HepG2 (cell line): ENCODE measurements around the gene S100A7. TPM values are rescaled to one million over a fixed set of nuclear protein-coding genes. Genes with fewer than 3 reads are reported as not detected.

Experiments
- ATAC-seq: fragments of 200-7000 bp; cut with Tn5 transposase; 3 replicates; pipeline ENCODE4 v1.9.1; 2020; ENCODE audit warnings: mild to moderate bottlenecking, moderate library complexity
- BruUV-seq: library from RNA; stranded (reverse); fragments of 400-500 nt; replicated peaks from 2 replicates; lab custom pipeline; 2021; lab: Mats Ljungman, UMichigan
- CTCF ChIA-PET: fragments of 300-600 bp; formaldehyde crosslinking; extraction: SDS; loops from one replicate; lab custom pipeline; 2021; ENCODE audit warnings: low total read pairs, inconsistent platforms, low intra/inter-chr PET ratio; lab: Yijun Ruan, JAX
- POLR2A ChIA-PET: fragments of 350-600 bp; sonication (Branson Sonifier 250); formaldehyde crosslinking; loops from one replicate; lab custom pipeline; 2020; ENCODE audit warnings: antibody characterized with exemption, inconsistent platforms; lab: Yijun Ruan, JAX
- DNase-seq: peaks from one replicate; pipeline ENCODE4 v3.0.0-alpha.2; 2015; ENCODE audit warnings: low spot score
- FAIRE-seq: peaks from 3 replicates; lab custom pipeline; 2011; peaks lifted over from hg19 to GRCh38; lab: Jason Lieb, UNC
- H2AFZ ChIP-seq: one replicate; pipeline ENCODE4 v1.6.1; 2011; ENCODE audit warnings: low read length, inconsistent platforms
- H3K27ac ChIP-seq: fragments of 300-600 bp; 3 replicates; pipeline ENCODE4 v1.8.0; 2011; ENCODE audit warnings: mixed run types, mild to moderate bottlenecking, mixed read lengths, low read length, inconsistent platforms; ENCODE audit not compliant: insufficient read depth; ENCODE audit errors: extremely low read length
- H3K27me3 ChIP-seq, 2 experiments: fragments of 200-600 bp in 1 of 2; 2 replicates in 1 of 2; 3 replicates in 1 of 2; pipeline versions ENCODE4 v1.6.0 to v1.8.0; 2011; ENCODE audit warnings: low read length in 2 of 2, mild to moderate bottlenecking in 2 of 2, moderate library complexity in 2 of 2, inconsistent platforms in 1 of 2; ENCODE audit not compliant: insufficient read depth in 2 of 2, control insufficient read depth in 1 of 2
- H3K36me3 ChIP-seq, 2 experiments: fragments of 200-600 bp in 1 of 2; replicated peaks in 1 of 2; 2 replicates in 1 of 2; 3 replicates in 1 of 2; pipeline versions ENCODE4 v1.5.1 to v1.8.0; 2011; ENCODE audit warnings: low read length in 2 of 2, inconsistent platforms in 1 of 2; ENCODE audit not compliant: insufficient read depth in 2 of 2, control insufficient read depth in 1 of 2
- H3K4me1 ChIP-seq: 2 replicates; pipeline ENCODE4 v1.5.1; 2012; ENCODE audit warnings: low read length, inconsistent platforms; ENCODE audit not compliant: insufficient read depth
- H3K4me2 ChIP-seq: 2 replicates; pipeline ENCODE4 v1.6.0; 2011; ENCODE audit warnings: low read depth, low read length, inconsistent platforms
- H3K4me3 ChIP-seq, 3 experiments: fragments of 200-600 bp in 1 of 3; sonication (generic), shearing (Covaris generic) in 1 of 3; replicated peaks in 1 of 3; 2 replicates each; pipeline ENCODE4 v1.5.1; 2011 to 2016; ENCODE audit warnings: low read length in 3 of 3, inconsistent platforms in 2 of 3, low read depth in 2 of 3, mild to moderate bottlenecking in 2 of 3, control low read depth in 1 of 3, mixed read lengths in 1 of 3; ENCODE audit not compliant: insufficient read depth in 1 of 3
- H3K79me2 ChIP-seq: one replicate; pipeline ENCODE4 v1.6.1; 2011; ENCODE audit warnings: low read length, inconsistent platforms; ENCODE audit not compliant: insufficient read depth
- H3K9ac ChIP-seq: 2 replicates; pipeline ENCODE4 v1.6.0; 2011; ENCODE audit warnings: mild to moderate bottlenecking, low read depth, low read length, inconsistent platforms; ENCODE audit not compliant: insufficient read depth
- H3K9me3 ChIP-seq: 2 replicates; pipeline ENCODE4 v1.5.1; 2012; ENCODE audit warnings: mild to moderate bottlenecking, low read length
- H4K20me1 ChIP-seq: 2 replicates; pipeline ENCODE4 v1.6.0; 2011; ENCODE audit warnings: inconsistent platforms, mild to moderate bottlenecking, low read length, moderate library complexity; ENCODE audit not compliant: insufficient read depth
- CENPX ChIP-seq: sonication (generic); formaldehyde crosslinking; IDR thresholded peaks from 2 replicates; pipeline ENCODE4 v1.9.0; 2021; ENCODE audit warnings: mild to moderate bottlenecking, missing genetic modification reagents, moderate library complexity
- HOXA5 ChIP-seq: sonication (generic); formaldehyde crosslinking; IDR thresholded peaks from 2 replicates; pipeline ENCODE4 v1.4.0; 2020; ENCODE audit warnings: missing genetic modification reagents
- MAF1 ChIP-seq: sonication (generic); formaldehyde crosslinking; IDR thresholded peaks from 2 replicates; pipeline ENCODE4 v1.5.0; 2020; ENCODE audit warnings: missing genetic modification reagents, borderline replicate concordance
- UBTF ChIP-seq: sonication (generic); formaldehyde crosslinking; IDR thresholded peaks from 2 replicates; pipeline ENCODE4 v1.4.0; 2020; ENCODE audit warnings: mild to moderate bottlenecking, missing genetic modification reagents
- ZBTB40 ChIP-seq, 2 experiments: fragments of 450-650 bp in 1 of 2; sonication (generic) in 1 of 2; formaldehyde crosslinking in 1 of 2; IDR thresholded peaks; 2 replicates each; pipeline versions ENCODE4 v1.6.1 to v1.8.0; 2016 to 2022; ENCODE audit warnings: antibody characterized with exemption in 1 of 2, mild to moderate bottlenecking in 1 of 2, missing genetic modification reagents in 1 of 2
- ZNF234 ChIP-seq: sonication (generic); formaldehyde crosslinking; conservative IDR thresholded peaks from 2 replicates; pipeline ENCODE4 v1.5.1; 2020; ENCODE audit warnings: mild to moderate bottlenecking, missing genetic modification reagents
- ZNF644 ChIP-seq: IDR thresholded peaks from 2 replicates; pipeline ENCODE4 v1.6.1; 2016; ENCODE audit warnings: low read depth
- ZSCAN29 ChIP-seq: sonication (generic); formaldehyde crosslinking; conservative IDR thresholded peaks from 2 replicates; pipeline ENCODE4 v1.4.0; 2020; ENCODE audit warnings: mild to moderate bottlenecking, missing genetic modification reagents
- WGBS: methylation state at CpG from one replicate; pipeline ENCODE4 v1.1.6; 2017; ENCODE audit warnings: low lambda C conversion rate; 5-methylcytosine and 5-hydroxymethylcytosine counted together
- in situ Hi-C: cut with HindIII; loops from 2 replicates; pipeline ENCODE4 v1.10.0; 2017; ENCODE audit warnings: low pct_unique_long_range_greater_than_20kb; ENCODE audit not compliant: extremely low pct_ligation_motif_present
- intact Hi-C: fragments of 100-400 bp; cut with micrococcal nuclease; formaldehyde crosslinking; loops from one replicate; pipeline ENCODE4 v1.10.0; 2022; ENCODE audit not compliant: unreplicated experiment
- polyA plus RNA-seq, 8 experiments: library from polyadenylated mRNA; depleted of rRNA in 3 of 8; stranded (reverse) in 7 of 8; unstranded in 1 of 8; fragments of >200 nt; fragmentation: Illumina TruSeq in 4 of 8; extraction: Trizol in 4 of 8; gene quantifications; 2 replicates each; pipeline versions ENCODE4 v1.2.1 to v1.2.3, GENCODE V29; 2011 to 2016; ENCODE audit warnings: low read depth in 4 of 8, missing spikeins in 1 of 8, mixed read lengths in 1 of 8; ENCODE audit not compliant: insufficient read depth in 1 of 8
- total RNA-seq, 5 experiments: library from RNA; depleted of rRNA; stranded (reverse); fragments of >200 nt; fragmentation: Illumina TruSeq; extraction: Trizol; gene quantifications; 2 replicates each; pipeline ENCODE4 v1.2.3, GENCODE V29; 2016; ENCODE audit warnings: low read depth in 1 of 5

Gene S100A7
- total and polyA plus RNA-seq, 2 of the 13 experiments (the other 11 are each of a cell fraction or from before 2014, with no cell fraction given), result not detected

- Histone ChIP-seq H3K4me1 (no peaks in the 10 kb centered on the region), H3K9ac (no peak overlapping the region), H3K9me3 (no peaks in the 10 kb centered on the region), H3K27ac (no peak overlapping the region), H3K36me3 (no peaks in the 10 kb centered on the region), H3K4me2 (no peak overlapping the region), H4K20me1 (no peaks in the 10 kb centered on the region), H3K27me3 (0 out of 5 replicates have a peak, but pooled peaks cover 0 to 3% of the 10 kb centered on the region in 2 experiments), H3K79me2 (no peaks in the 10 kb centered on the region), H2AFZ (no peak overlapping the region), H3K4me3 (no peak overlapping the region)
- TF ChIP-seq ZSCAN29 (CRISPR knock-in tag), result no peak
- no peak for TF ChIP-seq UBTF (CRISPR knock-in tag)
- no peak for TF ChIP-seq ZNF234 (CRISPR knock-in tag)
- no peak for TF ChIP-seq HOXA5 (CRISPR knock-in tag)
- TF ChIP-seq ZNF644 (CRISPR knock-in tag), result no peak
- TF ChIP-seq CENPX, result no peak
- no peak for TF ChIP-seq MAF1 (CRISPR knock-in tag)
- TF ChIP-seq ZBTB40 (IDR thresholded peaks at IDR 0.05), result no peak
- no peak for TF ChIP-seq ZBTB40 (CRISPR knock-in tag; IDR thresholded peaks at IDR 0.05)
- in situ Hi-C loops (no loop called here), intact Hi-C loops (no loop called here)
- CTCF ChIA-PET, result no interaction called here
- BruUV-seq, result no TSS peak
- no peak for DNase-seq
- FAIRE-seq, result no peak
- 0% methylated on average over 3 of the region's 7 CpGs for WGBS
- POLR2A ChIA-PET, result no interaction called here
- no peak for ATAC-seq
These were observed 21.9 kb downstream of the S100A7 start for GRCh38 chr1:153438599-153438998.
